ENCODE data around the gene STXBP3.

The STXBP3 gene

GRCh38 chr1:108808438-108808837 is 62.0 kb downstream of the STXBP3 start:
- no peak for DNase-seq (ENCODE audit: low read depth)

GRCh38 chr1:108811611-108812010 is 65.1 kb downstream of the STXBP3 start:
- DNase-seq (ENCODE audit: low read depth), result no peak

GRCh38 chr1:108813326-108813725 is 66.9 kb downstream of the STXBP3 start:
- DNase-seq (ENCODE audit: low read depth), result no peak

- no peak for DNase-seq (ENCODE audit: low read depth)
Observed at GRCh38 chr1:108814343-108815125, 68.1 kb downstream of the STXBP3 start.

DNA sequence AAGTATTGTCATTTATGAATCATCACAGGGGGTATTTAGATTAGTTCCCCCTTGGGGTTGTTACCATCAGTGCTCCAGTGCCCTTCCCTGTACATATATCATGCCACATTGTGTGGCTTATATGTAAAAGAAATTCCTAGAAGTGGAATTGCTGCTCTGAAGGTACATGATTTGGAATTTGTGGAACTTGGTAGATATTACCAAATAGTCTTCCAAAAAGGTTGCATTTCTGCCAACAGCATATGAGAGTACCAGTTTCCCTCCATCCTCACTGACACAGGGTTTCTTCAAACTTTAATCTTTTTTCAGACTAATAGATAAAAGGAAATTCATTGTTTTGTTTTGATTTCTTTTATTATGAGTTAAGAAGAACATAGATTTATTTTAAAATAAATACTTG is 69.1 kb downstream of the STXBP3 start:
- no peak for DNase-seq (ENCODE audit: low read depth)

DNA sequence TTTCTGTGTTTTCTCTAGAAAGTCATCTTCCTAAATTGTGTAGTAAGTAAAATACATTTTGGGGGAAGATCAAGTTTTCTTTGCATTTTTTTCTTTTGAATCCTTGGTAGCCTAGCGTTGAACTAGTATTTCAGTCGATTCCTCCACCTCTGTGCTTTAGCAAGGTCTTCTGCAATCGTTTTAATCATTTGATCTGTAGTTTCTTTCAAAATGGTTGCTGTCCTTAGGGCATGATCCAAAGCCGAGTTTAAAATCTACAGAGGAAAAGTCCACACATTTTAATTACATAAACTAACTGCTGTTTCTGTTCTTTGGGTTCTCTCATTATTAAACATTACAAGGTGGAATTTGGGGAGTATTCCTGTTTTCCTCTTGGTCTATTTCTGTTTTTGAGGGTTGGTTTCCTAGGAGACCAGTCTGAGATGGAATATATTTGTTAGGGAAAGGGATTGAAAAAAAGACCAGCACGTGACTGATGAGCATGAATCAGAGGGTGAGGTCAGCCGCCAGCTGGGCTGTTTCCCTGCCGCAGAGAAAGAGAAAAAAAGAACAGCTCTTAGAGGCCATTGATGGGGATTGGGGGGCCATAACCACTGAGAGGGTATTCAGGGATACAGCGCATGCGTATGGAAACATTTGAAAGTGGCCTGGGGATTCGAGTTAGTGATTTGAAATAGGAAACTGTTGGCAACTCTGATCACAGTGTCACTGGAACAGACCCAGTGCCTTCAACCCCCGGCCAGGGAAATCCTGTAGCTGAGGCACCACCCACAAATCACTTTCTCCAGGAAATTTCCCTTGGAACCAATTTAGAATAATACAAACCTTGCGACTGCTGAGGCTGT is 69.8 kb downstream of the STXBP3 start:
- DNase-seq (ENCODE audit: low read depth), result no peak

GRCh38 chr1:108817016-108817415 is 70.5 kb downstream of the STXBP3 start:
- no peak for DNase-seq (ENCODE audit: low read depth)

GRCh38 chr1:108817811-108818210 is 71.3 kb downstream of the STXBP3 start:
- no peak for DNase-seq (ENCODE audit: low read depth)

DNA sequence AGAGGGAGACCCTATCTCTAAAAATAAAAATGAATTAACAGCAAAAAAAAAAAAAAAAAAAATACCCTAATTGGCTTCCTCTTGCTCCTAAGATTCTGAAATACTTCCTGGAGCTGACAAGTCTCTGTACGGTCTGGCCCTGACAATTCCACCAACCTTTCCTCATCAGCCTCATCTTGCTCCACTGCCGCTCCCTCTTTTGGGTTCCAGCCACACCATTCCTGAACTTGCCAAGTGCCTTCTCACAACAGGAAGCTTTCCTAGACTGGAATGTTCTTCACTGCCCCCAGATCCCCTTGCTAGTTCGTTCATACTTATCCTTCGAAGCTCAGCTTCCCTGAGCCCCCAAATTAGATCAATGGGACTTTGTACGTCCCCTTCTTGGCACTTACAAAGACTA is 73.4 kb downstream of the STXBP3 start:
- no peak for DNase-seq (ENCODE audit: low read depth)

DNA sequence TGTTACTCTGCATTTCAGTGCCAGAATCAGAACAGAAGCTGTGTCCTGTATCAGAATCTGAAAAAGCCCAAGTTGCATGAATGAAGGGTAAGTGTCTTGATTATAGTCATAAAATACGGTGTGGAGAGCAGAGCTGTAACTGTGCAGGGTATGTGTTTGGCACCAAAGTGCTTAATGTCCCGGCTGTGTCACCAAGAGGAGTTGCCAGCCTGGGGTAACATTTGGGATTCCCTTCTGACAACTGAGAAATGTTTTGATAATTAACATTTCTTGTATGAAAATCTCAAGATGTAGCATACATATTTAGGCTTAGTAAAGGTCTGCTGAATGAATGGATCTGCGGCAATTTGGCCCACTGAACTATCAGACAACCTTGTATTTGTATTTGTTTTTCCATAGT is 77.2 kb downstream of the STXBP3 start:
- DNase-seq (ENCODE audit: low read depth), result no peak

DNA sequence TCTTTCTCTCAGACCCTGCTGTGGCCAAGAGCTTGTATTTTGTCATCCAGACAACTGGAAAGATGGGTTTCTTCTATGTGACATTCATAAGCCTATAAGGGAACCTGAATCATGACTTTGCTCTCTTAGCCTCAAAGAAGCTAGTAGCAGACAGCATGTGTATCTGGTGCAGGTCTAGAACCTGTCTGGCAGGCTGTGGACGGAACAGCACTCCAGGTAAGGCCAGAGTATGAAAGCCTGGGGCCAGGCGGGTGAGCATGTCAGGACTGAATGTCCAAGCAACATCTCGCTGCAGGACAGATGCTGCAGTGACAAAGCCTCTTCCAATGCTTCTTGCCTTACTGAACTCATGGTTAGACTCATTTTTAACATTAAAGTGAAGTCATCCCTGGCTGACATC is 77.6 kb downstream of the STXBP3 start:
- no peak for DNase-seq (ENCODE audit: low read depth)

DNA sequence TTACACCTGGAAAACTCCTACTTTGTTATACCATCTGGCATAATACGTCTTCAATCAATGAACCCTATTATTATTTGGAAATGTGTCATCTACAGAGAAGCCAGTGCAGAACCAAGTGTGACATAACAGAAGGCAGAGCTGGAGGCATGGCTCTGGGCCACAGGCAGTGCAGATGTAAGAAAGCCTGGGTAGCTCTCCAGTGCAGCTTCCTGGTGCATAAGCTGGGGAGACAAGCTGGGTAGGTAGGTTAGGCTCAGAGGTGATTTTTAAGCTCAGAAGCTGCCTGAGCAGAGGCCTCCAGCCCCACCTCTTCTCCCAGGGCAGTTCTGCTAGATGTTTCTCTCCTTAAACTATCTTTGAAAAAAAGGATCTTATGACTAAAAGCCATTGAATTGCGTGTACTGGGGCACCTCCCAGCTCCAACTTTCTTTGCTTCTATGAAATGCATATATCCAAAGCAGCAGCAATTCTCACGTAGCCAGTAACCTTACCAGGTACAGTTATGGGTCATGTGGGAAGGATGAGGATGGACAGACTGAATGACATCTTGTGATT is 79.7 kb downstream of the STXBP3 start:
- DNase-seq (ENCODE audit: low read depth), result no peak

DNA sequence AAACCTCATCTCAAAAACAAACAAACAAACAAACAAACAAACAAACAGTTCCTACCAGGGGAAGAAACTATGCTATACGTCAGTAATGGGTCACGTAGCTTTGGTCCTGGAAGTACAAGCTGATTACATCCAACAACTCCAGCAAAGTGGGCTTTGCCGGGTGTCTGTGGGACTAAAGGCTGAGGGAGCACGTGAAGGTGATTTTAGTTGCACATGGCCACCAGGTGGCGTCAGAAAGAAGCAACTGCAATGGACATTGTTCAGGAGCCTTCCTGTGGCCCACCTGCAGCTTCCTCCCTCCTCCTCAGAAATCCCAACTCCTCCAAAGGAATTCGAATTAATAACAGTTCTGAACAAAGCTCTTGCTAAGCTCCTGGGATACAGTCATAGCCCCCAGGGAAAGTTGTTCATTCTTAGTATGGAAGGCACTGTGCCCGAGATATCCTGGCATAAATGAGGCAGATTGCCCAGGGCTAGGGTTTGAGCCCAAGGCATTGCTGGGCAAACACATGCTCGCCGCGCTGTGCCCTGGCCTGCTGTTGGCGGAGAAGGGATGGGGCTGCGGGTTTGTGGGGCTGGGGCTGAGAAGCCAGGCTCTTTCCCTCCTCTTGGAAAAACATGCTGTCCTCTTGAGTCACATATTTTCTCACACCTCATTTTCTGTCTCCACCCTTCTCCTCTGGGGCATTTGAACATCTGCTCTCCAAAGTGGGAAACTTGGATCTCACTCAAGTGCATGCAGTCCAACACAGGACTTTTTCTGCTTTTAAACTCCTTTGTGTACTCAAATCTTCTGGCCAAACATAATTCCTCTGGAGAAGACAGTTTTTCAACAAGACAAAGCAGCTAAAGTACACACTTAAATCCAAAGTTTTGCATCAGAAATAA is 81.8 kb downstream of the STXBP3 start:
- peak; percentile 12 for DNase-seq (ENCODE audit: low read depth)

- DNase-seq (ENCODE audit: low read depth), result no peak
Observed at GRCh38 chr1:108829498-108829916, 83.0 kb downstream of the STXBP3 start.

DNA sequence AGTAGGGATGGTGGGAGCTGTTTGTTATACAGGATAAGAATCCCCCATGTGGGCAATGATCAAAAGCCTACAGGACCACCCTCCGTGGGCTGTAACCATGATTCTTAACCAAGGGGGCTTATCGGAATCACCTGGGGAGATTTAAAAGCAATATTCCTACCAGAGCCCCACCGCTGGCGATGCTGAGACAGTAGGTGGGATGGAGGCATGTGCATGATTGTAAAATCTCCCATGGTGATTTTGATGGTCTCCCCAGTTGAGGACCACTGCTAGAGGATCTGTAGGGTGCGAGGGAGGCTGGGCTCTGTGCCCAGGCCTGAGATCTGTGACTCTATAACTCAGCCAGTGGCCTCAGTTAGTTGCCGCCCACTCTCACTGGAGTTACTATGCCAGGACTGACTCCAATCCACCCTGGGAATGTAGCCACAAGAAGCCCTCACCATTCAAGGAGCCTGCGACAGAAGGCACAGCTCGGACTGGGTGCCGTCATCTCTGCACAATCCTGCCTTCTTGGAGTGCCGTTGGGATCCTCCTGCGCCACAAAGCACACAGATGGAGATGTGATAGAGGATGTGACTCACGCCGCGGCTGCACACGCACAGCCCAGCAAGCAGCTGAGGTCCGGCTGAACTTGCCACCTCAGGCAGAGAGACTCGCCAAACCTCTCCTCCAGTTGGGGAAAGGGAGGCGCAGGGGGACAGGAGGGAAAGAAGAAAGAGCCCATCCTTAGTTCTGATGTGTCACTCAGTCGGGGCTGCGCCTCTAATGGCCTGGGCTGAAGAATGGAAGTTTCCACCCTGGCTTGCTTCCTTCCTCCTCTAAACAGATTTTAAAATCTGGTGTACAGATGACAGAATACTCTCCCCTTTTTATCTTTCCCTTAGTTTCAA is 83.9 kb downstream of the STXBP3 start:
- no peak for DNase-seq (ENCODE audit: low read depth)

DNA sequence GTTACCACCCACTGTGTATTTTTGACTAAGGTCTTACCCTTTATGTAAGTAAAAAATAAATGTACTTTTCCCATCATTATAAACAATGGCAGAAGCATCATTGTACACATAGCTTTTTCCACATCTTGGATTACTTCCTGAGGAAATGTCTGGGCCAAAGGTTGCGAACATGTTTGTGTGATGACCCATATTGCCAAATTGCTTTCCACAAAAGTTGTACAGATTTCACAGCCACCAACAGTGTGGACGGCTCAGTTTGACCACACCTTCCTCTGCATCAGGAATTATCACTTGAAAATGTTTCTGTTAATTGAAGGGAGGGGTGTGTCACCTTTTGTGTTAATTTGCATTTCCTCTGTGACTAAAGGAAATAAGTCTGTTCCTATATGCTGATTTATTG is 84.8 kb downstream of the STXBP3 start:
- DNase-seq (ENCODE audit: low read depth), result no peak

DNA sequence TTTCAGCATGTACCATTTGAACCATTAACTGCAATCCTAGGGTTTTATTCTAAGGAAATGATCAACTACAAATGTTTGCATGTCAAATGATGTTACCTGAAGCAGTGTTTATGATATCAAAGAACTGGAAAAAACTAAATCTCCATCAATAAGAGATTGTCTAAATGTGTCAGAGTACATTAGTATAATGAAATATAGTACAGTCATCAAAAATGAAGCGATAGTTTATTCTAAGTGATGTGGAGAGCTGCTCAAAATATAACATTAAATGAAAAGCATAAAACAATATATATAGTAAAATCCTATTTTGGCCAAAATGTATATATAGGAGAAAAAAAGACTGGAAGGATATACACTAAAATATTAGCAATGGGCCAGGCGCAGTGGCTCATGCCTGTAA is 86.5 kb downstream of the STXBP3 start:
- no peak for DNase-seq (ENCODE audit: low read depth)

DNA sequence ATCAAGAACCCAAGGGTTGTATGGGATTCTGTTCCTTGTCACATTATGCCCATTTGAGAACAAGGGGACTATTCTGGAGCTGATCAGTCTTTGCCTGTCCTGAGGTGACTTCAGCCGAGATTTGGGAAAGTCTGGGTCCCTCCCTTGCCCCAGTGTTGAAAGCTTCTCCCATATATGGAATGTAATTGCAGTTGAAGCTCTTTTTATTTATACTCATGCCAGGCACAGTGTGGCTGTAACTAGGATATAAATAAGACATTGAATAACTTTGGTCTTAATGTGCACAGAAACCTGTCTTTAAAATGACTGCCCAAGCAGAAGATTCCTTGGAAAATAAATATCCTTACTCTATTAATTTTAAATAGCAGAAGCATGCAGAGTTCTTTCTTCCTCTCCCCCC is 95.2 kb downstream of the STXBP3 start:
- no peak for DNase-seq (ENCODE audit: low read depth)

- no peak for DNase-seq (ENCODE audit: low read depth)
Observed at GRCh38 chr1:108842525-108843181, 96.2 kb downstream of the STXBP3 start.

- no peak for DNase-seq (ENCODE audit: low read depth)
Observed at GRCh38 chr1:108843390-108844137, 97.1 kb downstream of the STXBP3 start.

All from stimulated activated CD8-positive, alpha-beta memory T cell treated with anti-CD3 and anti-CD28 coated beads, Interleukin-15, amount 100 ng/mL, for 24 hours (primary cell).